CD4-positive, alpha-beta T cell (primary cell): ENCODE data around the gene DACT3. TPM values are rescaled to one million over a fixed set of nuclear protein-coding genes. Genes with fewer than 3 reads are reported as not detected.

Source experiments
- ATAC-seq: fragments of 200-7000 bp; cut with Tn5 transposase; one replicate; pipeline ENCODE4 v1.10.0; 2022; ENCODE audit warnings: mild to moderate bottlenecking; ENCODE audit not compliant: poor library complexity
- CTCF ChIA-PET: fragments of 350-600 bp; sonication (Branson Sonifier 250); formaldehyde crosslinking; loops from one replicate; lab custom pipeline; 2021; ENCODE audit warnings: antibody characterized with exemption, inconsistent platforms; lab: Charles Lee
- POLR2A ChIA-PET: fragments of 350-600 bp; sonication (Branson Sonifier 250); formaldehyde crosslinking; loops from one replicate; lab custom pipeline; 2021; ENCODE audit warnings: antibody characterized with exemption, inconsistent platforms; lab: Charles Lee
- DNase-seq, 14 experiments: peaks; one replicate each; pipeline ENCODE4 v3.0.0-alpha.2; 2013 to 2020; ENCODE audit warnings: mixed read lengths in 2 of 14
- H3K27ac ChIP-seq, 2 donors: one replicate each; pipeline versions ENCODE4 v1.5.1 to v1.7.0; 2013; ENCODE audit warnings: low read length in 2 of 2, low read depth in 1 of 2, mild to moderate bottlenecking in 1 of 2
- H3K27me3 ChIP-seq, 2 experiments: 1 replicate in 1 of 2; 2 replicates in 1 of 2; pipeline versions ENCODE4 v1.6.1 to v1.7.0; 2013; ENCODE audit warnings: low read length in 2 of 2, control low read depth in 1 of 2, mild to moderate bottlenecking in 1 of 2, moderate library complexity in 1 of 2; ENCODE audit not compliant: insufficient read depth in 2 of 2, control insufficient read depth in 1 of 2
- H3K36me3 ChIP-seq: one replicate; pipeline ENCODE4 v1.6.1; 2013; ENCODE audit warnings: low read length, control low read depth; ENCODE audit not compliant: insufficient read depth
- H3K4me1 ChIP-seq: one replicate; pipeline ENCODE4 v1.6.1; 2013; ENCODE audit warnings: low read length, control low read depth; ENCODE audit not compliant: insufficient read depth
- H3K4me3 ChIP-seq: one replicate; pipeline ENCODE4 v1.5.1; 2013; ENCODE audit warnings: mild to moderate bottlenecking, low read length, moderate library complexity
- H3K9me3 ChIP-seq, 2 experiments: 1 replicate in 1 of 2; 2 replicates in 1 of 2; pipeline versions ENCODE4 v1.6.1 to v1.7.0; 2013; ENCODE audit warnings: low read length in 2 of 2, mild to moderate bottlenecking in 2 of 2, control low read depth in 1 of 2, moderate library complexity in 1 of 2; ENCODE audit not compliant: control insufficient read depth in 1 of 2, insufficient read depth in 1 of 2
- H3K27ac Mint-ChIP-seq: one replicate; pipeline ENCODE4 v1.8.0; 2020; ENCODE audit warnings: mixed read lengths
- H3K27me3 Mint-ChIP-seq: one replicate; pipeline ENCODE4 v1.8.0; 2021; ENCODE audit warnings: mixed read lengths
- H3K36me3 Mint-ChIP-seq: one replicate; pipeline ENCODE4 v1.8.0; 2021; ENCODE audit warnings: low read depth, mixed read lengths
- H3K4me1 Mint-ChIP-seq: one replicate; pipeline ENCODE4 v1.8.0; 2021; ENCODE audit warnings: low read depth, mixed read lengths
- H3K4me3 Mint-ChIP-seq: one replicate; pipeline ENCODE4 v1.8.0; 2020; ENCODE audit warnings: mild to moderate bottlenecking, mixed read lengths
- H3K9me3 Mint-ChIP-seq: one replicate; pipeline ENCODE4 v1.8.0; 2020; ENCODE audit warnings: mixed read lengths
- CTCF ChIP-seq: fragments of 200-600 bp; IDR thresholded peaks from one replicate; pipeline ENCODE4 v1.8.0; 2022; ENCODE audit warnings: antibody characterized with exemption, mild to moderate bottlenecking
- intact Hi-C, 2 experiments: fragments of 100-400 bp; cut with DNase I in 1 of 2; cut with micrococcal nuclease in 1 of 2; formaldehyde crosslinking; loops; one replicate each; pipeline versions ENCODE4 v1.15.1 to v1.9.0; 2023 to 2025; cut with DNase I, micrococcal nuclease
- total RNA-seq, 174 experiments: library from RNA in 2 of 174; stranded (reverse) in 2 of 174; gene quantifications; one replicate each; pipeline ENCODE4 v1.2.3 and lab custom pipeline; 2021 to 2026

Gene DACT3
- total RNA-seq, 2 experiments from 2014 or later = 0.11 TPM

DNA sequence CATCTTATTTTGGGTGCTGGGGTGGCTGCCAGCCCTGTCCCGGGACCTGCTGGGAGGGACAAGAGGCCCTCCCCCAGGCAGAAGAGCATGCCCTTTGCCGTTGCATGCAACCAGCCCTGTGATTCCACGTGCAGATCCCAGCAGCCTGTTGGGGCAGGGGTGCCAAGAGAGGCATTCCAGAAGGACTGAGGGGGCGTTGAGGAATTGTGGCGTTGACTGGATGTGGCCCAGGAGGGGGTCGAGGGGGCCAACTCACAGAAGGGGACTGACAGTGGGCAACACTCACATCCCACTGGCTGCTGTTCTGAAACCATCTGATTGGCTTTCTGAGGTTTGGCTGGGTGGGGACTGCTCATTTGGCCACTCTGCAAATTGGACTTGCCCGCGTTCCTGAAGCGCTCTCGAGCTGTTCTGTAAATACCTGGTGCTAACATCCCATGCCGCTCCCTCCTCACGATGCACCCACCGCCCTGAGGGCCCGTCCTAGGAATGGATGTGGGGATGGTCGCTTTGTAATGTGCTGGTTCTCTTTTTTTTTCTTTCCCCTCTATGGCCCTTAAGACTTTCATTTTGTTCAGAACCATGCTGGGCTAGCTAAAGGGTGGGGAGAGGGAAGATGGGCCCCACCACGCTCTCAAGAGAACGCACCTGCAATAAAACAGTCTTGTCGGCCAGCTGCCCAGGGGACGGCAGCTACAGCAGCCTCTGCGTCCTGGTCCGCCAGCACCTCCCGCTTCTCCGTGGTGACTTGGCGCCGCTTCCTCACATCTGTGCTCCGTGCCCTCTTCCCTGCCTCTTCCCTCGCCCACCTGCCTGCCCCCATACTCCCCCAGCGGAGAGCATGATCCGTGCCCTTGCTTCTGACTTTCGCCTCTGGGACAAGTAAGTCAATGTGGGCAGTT is 51.2 kb downstream of the DACT3 start:
- Histone ChIP-seq H3K36me3 (peaks cover 56% of the 10 kb centered on the region), H3K4me3 (no peak overlapping the region), H3K4me1 (peaks cover 72% of the 10 kb centered on the region), H3K27ac (peak overlapping the region in 1 of 2 donors; percentile 2), H3K27me3 (no peaks in the 10 kb centered on the region), H3K9me3 (no peaks in the 10 kb centered on the region)
- Mint-ChIP-seq H3K36me3 (peaks cover 64% of the 10 kb centered on the region), H3K4me1 (peaks cover 75% of the 10 kb centered on the region), H3K9me3 (no peaks in the 10 kb centered on the region), H3K27ac (peak overlapping the region; percentile 93), H3K4me3 (no peak overlapping the region), H3K27me3 (no peaks in the 10 kb centered on the region)
- no peak for TF ChIP-seq CTCF
- CTCF ChIA-PET = interaction anchor here (3.8 kb wide), 1 partner anchor 52 kb away, joined by 30 read pairs; the partner anchor contains the start of gene DACT3
- ATAC-seq (no peak), DNase-seq (peak in 1 of 14 experiments; percentile 30)
- POLR2A ChIA-PET = interaction anchor here (2.5 to 5.4 kb wide), 2 partner anchors 8 to 52 kb away, joined by 36 to 215 read pairs; partner anchors contain the start of genes CALM3 and DACT3
- intact Hi-C loops = loop anchor here in 1 of 2 experiments (5.0 to 10.0 kb wide), 4 partner anchors 77 to 1755 kb away; partner anchors contain the start of genes INAFM1, SYNGR4 and TMEM143

- Mint-ChIP-seq H3K27ac (peak overlapping the region; percentile 16), H3K4me3 (peak overlapping the region; percentile 5), H3K27me3 (no peaks in the 10 kb centered on the region), H3K36me3 (peaks cover 64% of the 10 kb centered on the region), H3K9me3 (no peaks in the 10 kb centered on the region), H3K4me1 (peaks cover 74% of the 10 kb centered on the region)
- Histone ChIP-seq H3K27me3 (no peaks in the 10 kb centered on the region), H3K27ac (peak overlapping the region in 1 of 2 donors; percentile 17), H3K4me1 (peaks cover 72% of the 10 kb centered on the region), H3K36me3 (peaks cover 56% of the 10 kb centered on the region), H3K9me3 (no peaks in the 10 kb centered on the region), H3K4me3 (no peak overlapping the region)
- ChIA-PET POLR2A (no interaction called here), CTCF (no interaction called here)
- intact Hi-C loops = loop anchor here in 1 of 2 experiments (10.0 kb wide), 2 partner anchors 426 to 666 kb away; partner anchors contain the start of gene INAFM1
- no peak for TF ChIP-seq CTCF
- peak in 1 of 14 experiments; percentile 28 for DNase-seq
- no peak for ATAC-seq
Measured at GRCh38 chr19:46608581-46609345, 52.2 kb downstream of the DACT3 start.

DNA sequence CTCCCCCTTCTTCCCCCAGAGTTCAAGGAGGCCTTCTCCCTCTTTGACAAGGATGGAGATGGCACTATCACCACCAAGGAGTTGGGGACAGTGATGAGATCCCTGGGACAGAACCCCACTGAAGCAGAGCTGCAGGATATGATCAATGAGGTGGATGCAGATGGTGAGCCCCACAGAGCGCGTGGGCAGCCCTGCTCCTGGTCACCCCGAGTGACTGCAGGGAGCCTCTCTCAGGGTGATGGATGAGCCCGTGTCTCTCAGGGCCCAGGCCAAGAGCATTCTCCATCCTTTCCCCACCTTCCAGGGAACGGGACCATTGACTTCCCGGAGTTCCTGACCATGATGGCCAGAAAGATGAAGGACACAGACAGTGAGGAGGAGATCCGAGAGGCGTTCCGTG is 52.8 kb downstream of the DACT3 start:
- POLR2A ChIA-PET = no interaction called here
- H3K4me3 Mint-ChIP-seq = no peak overlapping the region
- no peak for TF ChIP-seq CTCF
- H3K36me3 ChIP-seq = peaks cover 56% of the 10 kb centered on the region
- intact Hi-C loops = loop anchor here in 1 of 2 experiments (10.0 kb wide), 2 partner anchors 427 to 667 kb away; partner anchors contain the start of gene INAFM1
- H3K27me3 ChIP-seq = no peaks in the 10 kb centered on the region
- H3K4me1 ChIP-seq = peaks cover 75% of the 10 kb centered on the region
- H3K27me3 Mint-ChIP-seq = no peaks in the 10 kb centered on the region
- ATAC-seq = no peak
- peak in 1 of 14 experiments; percentile 25 for DNase-seq
- H3K4me3 ChIP-seq = no peak overlapping the region
- CTCF ChIA-PET = no interaction called here
- no peaks in the 10 kb centered on the region for H3K9me3 ChIP-seq
- no peak overlapping the region for H3K27ac ChIP-seq
- H3K4me1 Mint-ChIP-seq = peaks cover 74% of the 10 kb centered on the region
- H3K9me3 Mint-ChIP-seq = no peaks in the 10 kb centered on the region
- no peak overlapping the region for H3K27ac Mint-ChIP-seq
- H3K36me3 Mint-ChIP-seq = peaks cover 69% of the 10 kb centered on the region
